ENCODE data around the gene LMBR1L. TPM values are rescaled to one million over a fixed set of nuclear protein-coding genes. Genes with fewer than 3 reads are reported as not detected.

Gene LMBR1L
- polyA plus RNA-seq, 3 donors: 22.0 to 104 (median 25.9) TPM

DNA sequence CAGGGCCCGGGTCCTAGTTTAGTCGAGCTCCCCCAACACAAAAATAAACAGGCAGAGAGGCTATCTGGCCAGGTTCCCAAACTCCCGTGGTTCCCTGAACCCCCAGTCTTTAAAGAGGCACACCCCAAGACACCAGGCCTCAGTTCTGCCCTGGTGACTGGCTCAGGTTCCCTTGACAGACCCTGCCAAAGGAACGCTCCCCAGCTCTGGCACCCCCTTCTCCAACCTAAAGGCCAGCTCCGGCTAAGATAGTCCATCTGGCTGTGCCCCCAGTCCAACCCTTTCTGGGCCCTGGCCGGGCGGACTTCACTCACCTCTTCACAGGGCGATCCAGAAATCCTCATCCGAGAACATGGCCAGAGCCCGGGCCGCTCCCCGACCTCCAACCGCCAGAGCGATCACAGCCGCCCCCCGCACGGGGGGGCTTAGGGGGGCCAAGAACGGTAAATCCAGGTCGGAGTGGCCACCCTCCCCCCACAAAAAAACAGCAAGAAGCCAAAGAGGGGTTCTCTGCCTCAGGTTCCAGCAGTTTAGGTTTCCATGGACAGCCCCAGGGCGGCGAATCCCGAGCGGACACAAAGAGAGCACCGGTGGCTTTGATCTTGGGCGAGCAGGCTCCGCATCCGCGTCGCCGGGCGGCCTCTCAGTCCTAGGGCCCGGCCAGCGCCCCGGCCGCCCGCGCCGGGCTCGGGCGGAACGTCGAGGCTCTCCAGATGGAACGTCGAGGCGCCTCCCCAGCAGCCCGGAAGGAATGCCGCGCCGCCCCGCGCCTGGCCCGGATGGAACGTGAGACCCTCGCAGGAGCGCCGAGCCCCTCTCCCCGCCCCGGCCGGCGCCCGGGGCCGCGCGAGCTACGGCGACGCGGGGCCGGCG, 51.1 kb downstream of the LMBR1L start:
- Histone ChIP-seq H3K79me2 (ENCODE audit: insufficient read depth, low read length) (peaks cover 66% of the 10 kb centered on the region), H3K36me3 (replicated peaks in 1 of 2; ENCODE audit: control insufficient read depth in 1 of 2, insufficient read depth in 2 of 2, low read length in 2 of 2) (peaks cover 5 to 8% of the 10 kb centered on the region in 2 donors), H3K4me1 (ENCODE audit: control insufficient read depth in 1 of 2, insufficient read depth in 2 of 2, low read length in 2 of 2) (peaks cover 46 to 50% of the 10 kb centered on the region in 2 donors), H3K4me2 (replicated peaks; ENCODE audit: extremely low read depth, low read length, poor library complexity, severe bottlenecking) (peak overlapping the region; percentile 98), H3K9me3 (replicated peaks in 1 of 2; ENCODE audit: control insufficient read depth in 1 of 2, insufficient read depth in 1 of 2, low read length in 2 of 2) (no peaks in the 10 kb centered on the region), H3K4me3 (replicated peaks in 1 of 3; ENCODE audit: low read depth in 2 of 3, low read length in 3 of 3) (peak overlapping the region; percentile 75 to 97 (median 92)), H3K9ac (ENCODE audit: insufficient read depth, low read length, poor library complexity, severe bottlenecking) (peak overlapping the region; percentile 93), H3K27me3 (ENCODE audit: control insufficient read depth in 2 of 2, insufficient read depth in 2 of 2, low read length in 2 of 2) (no peaks in the 10 kb centered on the region), H4K20me1 (ENCODE audit: insufficient read depth, low read length) (peaks cover 44% of the 10 kb centered on the region), H2AFZ (ENCODE audit: insufficient read depth, low read depth, low read length, poor library complexity, severe bottlenecking) (peak overlapping the region; percentile 96), H3K27ac (ENCODE audit: low read depth in 1 of 2, low read length in 2 of 2) (peak overlapping the region; percentile 66 to 92)
- peak overlapping the region; percentile 86 to 96 (median 93) for H3K27ac Mint-ChIP-seq
- intact Hi-C loops (cut with micrococcal nuclease): loop anchor here (5.0 to 10.0 kb wide), 4 partner anchors 38 to 285 kb away; partner anchors contain the start of genes PRKAG1 (in 2 of the 2), DNAJC22 (in 1 of the 2) and TUBA1B (in 1 of the 2)
- under 1% methylated on average over 58 of the region's 70 CpGs for WGBS (ENCODE audit: insufficient coverage)
- peaks cover 60% of the 10 kb centered on the region for H3K4me1 Mint-ChIP-seq
- peak overlapping the region; percentile 96 to 97 for H3K4me3 Mint-ChIP-seq
- TF ChIP-seq, protein P1, sequence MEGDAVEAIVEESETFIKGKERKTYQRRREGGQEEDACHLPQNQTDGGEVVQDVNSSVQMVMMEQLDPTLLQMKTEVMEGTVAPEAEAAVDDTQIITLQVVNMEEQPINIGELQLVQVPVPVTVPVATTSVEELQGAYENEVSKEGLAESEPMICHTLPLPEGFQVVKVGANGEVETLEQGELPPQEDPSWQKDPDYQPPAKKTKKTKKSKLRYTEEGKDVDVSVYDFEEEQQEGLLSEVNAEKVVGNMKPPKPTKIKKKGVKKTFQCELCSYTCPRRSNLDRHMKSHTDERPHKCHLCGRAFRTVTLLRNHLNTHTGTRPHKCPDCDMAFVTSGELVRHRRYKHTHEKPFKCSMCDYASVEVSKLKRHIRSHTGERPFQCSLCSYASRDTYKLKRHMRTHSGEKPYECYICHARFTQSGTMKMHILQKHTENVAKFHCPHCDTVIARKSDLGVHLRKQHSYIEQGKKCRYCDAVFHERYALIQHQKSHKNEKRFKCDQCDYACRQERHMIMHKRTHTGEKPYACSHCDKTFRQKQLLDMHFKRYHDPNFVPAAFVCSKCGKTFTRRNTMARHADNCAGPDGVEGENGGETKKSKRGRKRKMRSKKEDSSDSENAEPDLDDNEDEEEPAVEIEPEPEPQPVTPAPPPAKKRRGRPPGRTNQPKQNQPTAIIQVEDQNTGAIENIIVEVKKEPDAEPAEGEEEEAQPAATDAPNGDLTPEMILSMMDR (IDR thresholded peaks at IDR 0.05): no peak
- peaks cover 10 to 18% of the 10 kb centered on the region in 2 donors for H3K36me3 Mint-ChIP-seq
- H3K9me3 Mint-ChIP-seq: no peaks in the 10 kb centered on the region
- no peak for DNase-seq
- H3K27me3 Mint-ChIP-seq (ENCODE audit: low read depth in 3 of 3): peaks cover 0 to 1% (median 0%) of the 10 kb centered on the region in 3 donors

DNA sequence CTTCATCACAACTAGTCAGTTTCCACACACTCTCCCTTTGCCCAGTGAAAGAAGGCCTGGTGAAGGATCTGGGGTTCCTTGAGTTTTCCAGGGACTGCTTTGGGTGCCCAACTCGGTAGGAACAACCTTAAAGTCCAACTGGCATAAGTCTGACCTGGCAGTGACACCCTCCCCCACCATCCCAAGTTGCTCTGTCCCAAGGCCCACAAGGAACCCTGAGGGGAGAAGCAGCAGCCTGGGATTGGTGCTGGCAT, 51.7 kb downstream of the LMBR1L start:
- intact Hi-C loops (cut with micrococcal nuclease): loop anchor here (5.0 kb wide), 2 partner anchors 42 to 73 kb away; partner anchors contain the start of genes PRKAG1 (in 2 of the 2) and TUBA1B (in 1 of the 2)
- TF ChIP-seq, protein P1 (IDR thresholded peaks at IDR 0.05): no peak
- H4K20me1 ChIP-seq (ENCODE audit: insufficient read depth, low read length): peaks cover 50% of the 10 kb centered on the region
- Mint-ChIP-seq H3K36me3 (peaks cover 16 to 23% of the 10 kb centered on the region in 2 donors), H3K27me3 (ENCODE audit: low read depth in 3 of 3) (peaks cover 0 to 1% (median 0%) of the 10 kb centered on the region in 3 donors), H3K27ac (peak overlapping the region; percentile 86 to 96 (median 93)), H3K4me3 (peak overlapping the region; percentile 96 to 97), H3K9me3 (no peaks in the 10 kb centered on the region), H3K4me1 (peaks cover 58% of the 10 kb centered on the region)
- peaks cover 72% of the 10 kb centered on the region for H3K79me2 ChIP-seq (ENCODE audit: insufficient read depth, low read length)
- H2AFZ ChIP-seq (ENCODE audit: insufficient read depth, low read depth, low read length, poor library complexity, severe bottlenecking): no peak overlapping the region
- peak overlapping the region; percentile 93 for H3K9ac ChIP-seq (ENCODE audit: insufficient read depth, low read length, poor library complexity, severe bottlenecking)
- H3K27ac ChIP-seq (ENCODE audit: low read depth in 1 of 2, low read length in 2 of 2): peak overlapping the region; percentile 66 to 92
- H3K4me3 ChIP-seq (replicated peaks in 1 of 3; ENCODE audit: low read depth in 2 of 3, low read length in 3 of 3): peak overlapping the region; percentile 75 to 97 (median 92)
- H3K27me3 ChIP-seq (ENCODE audit: control insufficient read depth in 2 of 2, insufficient read depth in 2 of 2, low read length in 2 of 2): no peaks in the 10 kb centered on the region
- no peaks in the 10 kb centered on the region for H3K9me3 ChIP-seq (replicated peaks in 1 of 2; ENCODE audit: control insufficient read depth in 1 of 2, insufficient read depth in 1 of 2, low read length in 2 of 2)
- no peak for DNase-seq
- H3K4me1 ChIP-seq (ENCODE audit: control insufficient read depth in 1 of 2, insufficient read depth in 2 of 2, low read length in 2 of 2): peaks cover 44 to 50% of the 10 kb centered on the region in 2 donors
- peaks cover 10 to 14% of the 10 kb centered on the region in 2 donors for H3K36me3 ChIP-seq (replicated peaks in 1 of 2; ENCODE audit: control insufficient read depth in 1 of 2, insufficient read depth in 2 of 2, low read length in 2 of 2)
- 0% methylated on average over 1 of the region's 1 CpG for WGBS (ENCODE audit: insufficient coverage)
- H3K4me2 ChIP-seq (replicated peaks; ENCODE audit: extremely low read depth, low read length, poor library complexity, severe bottlenecking): peak overlapping the region; percentile 98
